ENCODE data around the gene ADCK2.
A peak's percentile ranks its signal among the peaks of the same experiment; 100 is the strongest.

The ADCK2 gene

DNA sequence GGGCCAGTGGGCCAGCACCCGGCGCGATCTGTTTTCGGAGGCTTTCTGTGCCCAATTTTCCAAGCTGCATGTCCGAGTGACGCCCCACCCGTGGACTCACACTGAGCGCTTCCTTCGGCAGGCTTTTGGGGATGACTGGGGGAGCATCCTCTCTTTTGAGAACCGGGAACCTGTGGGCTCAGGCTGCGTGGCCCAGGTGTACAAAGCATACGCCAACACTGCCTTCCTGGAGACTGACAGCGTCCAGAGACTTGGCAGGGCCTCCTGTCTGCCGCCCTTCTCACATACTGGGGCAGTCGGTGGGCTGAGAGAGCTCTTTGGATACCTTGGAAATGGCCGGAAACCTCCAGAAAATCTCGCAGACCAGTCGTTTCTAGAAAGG, 1.0 kb downstream of the ADCK2 start:
- H3K27ac ChIP-seq (ENCODE audit: low read depth, low read length): peak overlapping the region; percentile 94
- H3F3A ChIP-seq (ENCODE audit: insufficient read depth): peaks cover 31% of the 10 kb centered on the region
- peaks cover 5% of the 10 kb centered on the region; the same call in 1 of the 2 replicates for H3K79me2 ChIP-seq (ENCODE audit: insufficient read depth, low read length)
- H4K20me1 ChIP-seq (ENCODE audit: low read depth, low read length): no peaks in the 10 kb centered on the region
- H3K9ac ChIP-seq (ENCODE audit: low read length): peak overlapping the region; percentile 95
- no peaks in the 10 kb centered on the region for H3K9me2 ChIP-seq (replicated peaks; ENCODE audit: insufficient read depth, low read length)
- H3K27me3 ChIP-seq (ENCODE audit: low read length): no peaks in the 10 kb centered on the region
- H2AFZ ChIP-seq (ENCODE audit: low read depth, low read length, severe bottlenecking): peak overlapping the region; percentile 45
- H3K4me3 ChIP-seq (ENCODE audit: insufficient read depth, low read length, poor library complexity, severe bottlenecking): peak overlapping the region; percentile 64
- peak overlapping the region; percentile 86 for H3K4me2 ChIP-seq (ENCODE audit: low read depth, low read length, poor library complexity, severe bottlenecking)
- TF ChIP-seq, protein P1, sequence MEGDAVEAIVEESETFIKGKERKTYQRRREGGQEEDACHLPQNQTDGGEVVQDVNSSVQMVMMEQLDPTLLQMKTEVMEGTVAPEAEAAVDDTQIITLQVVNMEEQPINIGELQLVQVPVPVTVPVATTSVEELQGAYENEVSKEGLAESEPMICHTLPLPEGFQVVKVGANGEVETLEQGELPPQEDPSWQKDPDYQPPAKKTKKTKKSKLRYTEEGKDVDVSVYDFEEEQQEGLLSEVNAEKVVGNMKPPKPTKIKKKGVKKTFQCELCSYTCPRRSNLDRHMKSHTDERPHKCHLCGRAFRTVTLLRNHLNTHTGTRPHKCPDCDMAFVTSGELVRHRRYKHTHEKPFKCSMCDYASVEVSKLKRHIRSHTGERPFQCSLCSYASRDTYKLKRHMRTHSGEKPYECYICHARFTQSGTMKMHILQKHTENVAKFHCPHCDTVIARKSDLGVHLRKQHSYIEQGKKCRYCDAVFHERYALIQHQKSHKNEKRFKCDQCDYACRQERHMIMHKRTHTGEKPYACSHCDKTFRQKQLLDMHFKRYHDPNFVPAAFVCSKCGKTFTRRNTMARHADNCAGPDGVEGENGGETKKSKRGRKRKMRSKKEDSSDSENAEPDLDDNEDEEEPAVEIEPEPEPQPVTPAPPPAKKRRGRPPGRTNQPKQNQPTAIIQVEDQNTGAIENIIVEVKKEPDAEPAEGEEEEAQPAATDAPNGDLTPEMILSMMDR (IDR thresholded peaks at IDR 0.05; ENCODE audit: insufficient read depth, low read length, poor library complexity, severe bottlenecking): no peak
- no peak for TF ChIP-seq EZH2phosphoT487 (conservative IDR thresholded peaks at IDR 0.05; ENCODE audit: low read length)
- H3K36me3 ChIP-seq (ENCODE audit: low read length): no peaks in the 10 kb centered on the region
- H3K9me3 ChIP-seq (ENCODE audit: insufficient read depth, low read length): no peaks in the 10 kb centered on the region

DNA sequence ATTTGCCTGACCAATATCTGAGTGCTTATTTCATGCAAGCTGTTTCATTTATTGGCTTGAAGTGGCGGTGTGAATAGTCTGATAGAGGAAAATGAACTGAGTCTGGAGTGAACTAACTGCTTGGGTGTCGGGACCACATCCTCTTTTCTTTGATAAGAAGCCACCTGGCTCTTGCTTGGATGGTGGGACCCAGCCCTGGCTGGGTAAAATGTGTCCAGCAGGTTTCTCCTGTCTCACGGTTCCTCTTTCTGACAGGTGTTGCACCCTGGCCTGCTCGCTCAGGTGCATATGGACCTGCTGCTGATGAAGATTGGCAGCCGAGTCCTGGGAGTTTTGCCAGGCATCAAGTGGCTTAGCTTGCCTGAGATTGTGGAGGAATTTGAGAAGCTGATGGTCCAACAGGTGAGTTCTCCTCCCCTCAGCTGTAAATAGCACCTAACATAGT, 1.6 kb downstream of the ADCK2 start:
- H3K27ac ChIP-seq (ENCODE audit: low read depth, low read length): peak overlapping the region; percentile 94
- H3K4me2 ChIP-seq (ENCODE audit: low read depth, low read length, poor library complexity, severe bottlenecking): peak overlapping the region; percentile 86
- H3K79me2 ChIP-seq (ENCODE audit: insufficient read depth, low read length): peaks cover 9% of the 10 kb centered on the region; the same call in 1 of the 2 replicates
- peak overlapping the region; percentile 95 for H3K9ac ChIP-seq (ENCODE audit: low read length)
- peak overlapping the region; percentile 64 for H3K4me3 ChIP-seq (ENCODE audit: insufficient read depth, low read length, poor library complexity, severe bottlenecking)
- TF ChIP-seq EZH2phosphoT487 (conservative IDR thresholded peaks at IDR 0.05; ENCODE audit: low read length): no peak
- TF ChIP-seq, protein P1 (IDR thresholded peaks at IDR 0.05; ENCODE audit: insufficient read depth, low read length, poor library complexity, severe bottlenecking): no peak
- H3K36me3 ChIP-seq (ENCODE audit: low read length): no peaks in the 10 kb centered on the region
- no peak overlapping the region for H2AFZ ChIP-seq (ENCODE audit: low read depth, low read length, severe bottlenecking)
- H3K9me3 ChIP-seq (ENCODE audit: insufficient read depth, low read length): no peaks in the 10 kb centered on the region
- H3K9me2 ChIP-seq (replicated peaks; ENCODE audit: insufficient read depth, low read length): no peaks in the 10 kb centered on the region
- H3K27me3 ChIP-seq (ENCODE audit: low read length): no peaks in the 10 kb centered on the region
- no peaks in the 10 kb centered on the region for H4K20me1 ChIP-seq (ENCODE audit: low read depth, low read length)
- H3F3A ChIP-seq (ENCODE audit: insufficient read depth): peaks cover 31% of the 10 kb centered on the region

GRCh38 chr7:140674899-140675701, 2.4 kb downstream of the ADCK2 start:
- Histone ChIP-seq H3F3A (ENCODE audit: insufficient read depth) (peaks cover 31% of the 10 kb centered on the region), H3K4me2 (ENCODE audit: low read depth, low read length, poor library complexity, severe bottlenecking) (peak overlapping the region; percentile 86), H3K9me3 (ENCODE audit: insufficient read depth, low read length) (no peaks in the 10 kb centered on the region), H3K4me3 (ENCODE audit: insufficient read depth, low read length, poor library complexity, severe bottlenecking) (peak overlapping the region; percentile 64), H3K36me3 (ENCODE audit: low read length) (no peaks in the 10 kb centered on the region), H3K27me3 (ENCODE audit: low read length) (no peaks in the 10 kb centered on the region), H2AFZ (ENCODE audit: low read depth, low read length, severe bottlenecking) (peak overlapping the region; percentile 6), H3K79me2 (ENCODE audit: insufficient read depth, low read length) (peaks cover 9% of the 10 kb centered on the region; the same call in 1 of the 2 replicates), H4K20me1 (ENCODE audit: low read depth, low read length) (no peaks in the 10 kb centered on the region), H3K9ac (ENCODE audit: low read length) (peak overlapping the region; percentile 95), H3K27ac (ENCODE audit: low read depth, low read length) (peak overlapping the region; percentile 94), H3K9me2 (replicated peaks; ENCODE audit: insufficient read depth, low read length) (no peaks in the 10 kb centered on the region)
- TF ChIP-seq, protein P1 (IDR thresholded peaks at IDR 0.05; ENCODE audit: insufficient read depth, low read length, poor library complexity, severe bottlenecking): peak; percentile 41
- TF ChIP-seq EZH2phosphoT487 (conservative IDR thresholded peaks at IDR 0.05; ENCODE audit: low read length): no peak
